Trophoblast cell (in vitro differentiated cells and primary cell): ENCODE results near the gene ARMC9.

ENCODE experiments used
- DNase-seq, 2 donors: peaks; one replicate each; pipeline ENCODE4 v3.0.0-alpha.2; 2016
- H2AFZ ChIP-seq: 2 replicates; pipeline ENCODE4 v1.6.1; 2013; ENCODE audit warnings: low read length, moderate library complexity, mild to moderate bottlenecking; ENCODE audit not compliant: insufficient read depth, poor library complexity
- H2AK5ac ChIP-seq: 2 replicates; pipeline ENCODE4 v1.6.1; 2013; ENCODE audit warnings: mild to moderate bottlenecking, low read length
- H2BK120ac ChIP-seq: 2 replicates; pipeline ENCODE4 v1.6.1; 2013; ENCODE audit warnings: low read length, mild to moderate bottlenecking, moderate library complexity; ENCODE audit not compliant: insufficient read depth, poor library complexity
- H2BK12ac ChIP-seq: 2 replicates; pipeline ENCODE4 v1.6.1; 2013; ENCODE audit warnings: mild to moderate bottlenecking, low read length, moderate library complexity
- H2BK5ac ChIP-seq: 2 replicates; pipeline ENCODE4 v1.6.1; 2013; ENCODE audit warnings: low read length, low read depth, moderate library complexity, mild to moderate bottlenecking; ENCODE audit not compliant: poor library complexity
- H3K14ac ChIP-seq: 2 replicates; pipeline ENCODE4 v1.6.1; 2013; ENCODE audit warnings: mild to moderate bottlenecking, low read length
- H3K18ac ChIP-seq: 2 replicates; pipeline ENCODE4 v1.6.1; 2013; ENCODE audit warnings: mild to moderate bottlenecking, low read length
- H3K23ac ChIP-seq: 2 replicates; pipeline ENCODE4 v1.6.1; 2013; ENCODE audit warnings: low read length
- H3K27ac ChIP-seq: 2 replicates; pipeline ENCODE4 v1.5.1; 2013; ENCODE audit warnings: low read depth, mild to moderate bottlenecking, inconsistent platforms, low read length, moderate library complexity
- H3K27me3 ChIP-seq: 2 replicates; pipeline ENCODE4 v1.6.1; 2013; ENCODE audit warnings: inconsistent platforms, mild to moderate bottlenecking, low read length, moderate library complexity; ENCODE audit not compliant: insufficient read depth
- H3K36me3 ChIP-seq, 2 experiments: 1 replicate in 1 of 2; 2 replicates in 1 of 2; pipeline ENCODE4 v1.6.1; 2013; ENCODE audit warnings: low read length in 2 of 2, mild to moderate bottlenecking in 2 of 2, moderate library complexity in 1 of 2; ENCODE audit not compliant: insufficient read depth in 2 of 2, control insufficient read depth in 1 of 2
- H3K4ac ChIP-seq: 2 replicates; pipeline ENCODE4 v1.6.1; 2013; ENCODE audit warnings: low read depth, mild to moderate bottlenecking, low read length, moderate library complexity
- H3K4me1 ChIP-seq, 2 experiments: 1 replicate in 1 of 2; 2 replicates in 1 of 2; pipeline ENCODE4 v1.6.1; 2013; ENCODE audit warnings: low read length in 2 of 2, mild to moderate bottlenecking in 2 of 2, moderate library complexity in 1 of 2; ENCODE audit not compliant: insufficient read depth in 2 of 2, control insufficient read depth in 1 of 2
- H3K4me2 ChIP-seq: 2 replicates; pipeline ENCODE4 v1.6.1; 2013; ENCODE audit warnings: inconsistent platforms, mild to moderate bottlenecking, low read length, moderate library complexity
- H3K4me3 ChIP-seq: 2 replicates; pipeline ENCODE4 v1.5.1; 2013; ENCODE audit warnings: mild to moderate bottlenecking, low read depth, low read length, inconsistent platforms
- H3K79me1 ChIP-seq: one replicate; pipeline ENCODE4 v1.6.1; 2013; ENCODE audit warnings: low read length
- H3K79me2 ChIP-seq: 2 replicates; pipeline ENCODE4 v1.6.1; 2013; ENCODE audit warnings: low read length, mild to moderate bottlenecking; ENCODE audit not compliant: control insufficient read depth, insufficient read depth, poor library complexity
- H3K9ac ChIP-seq: 2 replicates; pipeline ENCODE4 v1.6.1; 2013; ENCODE audit warnings: mild to moderate bottlenecking, low read length
- H3K9me3 ChIP-seq: 2 replicates; pipeline ENCODE4 v1.6.1; 2013; ENCODE audit warnings: low read depth, mild to moderate bottlenecking, control low read depth, inconsistent platforms, low read length; ENCODE audit not compliant: insufficient read depth
- H4K12ac ChIP-seq: 2 replicates; pipeline ENCODE4 v1.6.1; 2013; ENCODE audit warnings: low read depth, mild to moderate bottlenecking, low read length, moderate library complexity
- H4K8ac ChIP-seq: 2 replicates; pipeline ENCODE4 v1.6.1; 2013; ENCODE audit warnings: low read depth, mild to moderate bottlenecking, low read length, moderate library complexity
- H4K91ac ChIP-seq: one replicate; pipeline ENCODE4 v1.6.1; 2013; ENCODE audit warnings: low read depth, mild to moderate bottlenecking, low read length, moderate library complexity
- WGBS: extraction: QIAGEN DNeasy Blood & Tissue Kit; methylation state at CpG from one replicate; pipeline ENCODE4 v1.1.7; 2013; ENCODE audit warnings: missing lambda C conversion rate; ENCODE audit not compliant: insufficient read length, insufficient coverage; ENCODE audit errors: extremely low coverage; 5-methylcytosine and 5-hydroxymethylcytosine counted together

The ARMC9 gene

DNA sequence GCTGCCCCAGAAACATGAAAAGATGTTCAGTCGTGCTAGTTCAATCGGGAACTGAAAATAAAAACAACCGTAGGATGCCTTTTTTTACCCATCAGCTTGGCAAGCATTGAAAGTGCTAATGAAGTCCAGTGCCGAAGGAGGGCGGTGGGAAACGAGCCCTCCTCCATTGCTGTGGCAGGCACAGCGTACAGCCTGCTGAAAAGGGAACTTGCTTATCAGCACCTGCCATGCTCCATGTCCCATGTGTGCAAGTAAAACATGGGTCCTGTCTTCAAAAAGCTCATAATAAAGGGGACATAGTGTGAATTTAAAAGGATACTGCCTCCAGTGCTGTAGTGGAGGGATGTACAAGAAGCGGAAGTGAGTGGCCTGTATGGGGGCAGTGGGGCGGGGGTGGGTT lies 82.4 kb downstream of the ARMC9 start:
- Histone ChIP-seq H3K27ac (no peak overlapping the region), H2BK5ac (no peak overlapping the region), H2BK12ac (no peak overlapping the region), H3K18ac (no peak overlapping the region), H2AFZ (no peak overlapping the region), H4K8ac (no peak overlapping the region), H3K23ac (no peak overlapping the region), H3K14ac (no peak overlapping the region), H3K4ac (no peak overlapping the region), H3K9ac (no peak overlapping the region), H2BK120ac (no peak overlapping the region), H4K91ac (no peak overlapping the region), H3K79me1 (no peaks in the 10 kb centered on the region), H3K27me3 (no peaks in the 10 kb centered on the region), H3K9me3 (no peaks in the 10 kb centered on the region), H3K4me3 (no peak overlapping the region), H3K79me2 (no peaks in the 10 kb centered on the region), H3K36me3 (peaks cover 8 to 14% of the 10 kb centered on the region in 2 experiments), H2AK5ac (no peak overlapping the region), H3K4me1 (no peaks in the 10 kb centered on the region), H3K4me2 (no peak overlapping the region), H4K12ac (no peak overlapping the region)
- no peak for DNase-seq
- no CpG with 5 or more reads among the region's 9 CpGs for WGBS

DNA sequence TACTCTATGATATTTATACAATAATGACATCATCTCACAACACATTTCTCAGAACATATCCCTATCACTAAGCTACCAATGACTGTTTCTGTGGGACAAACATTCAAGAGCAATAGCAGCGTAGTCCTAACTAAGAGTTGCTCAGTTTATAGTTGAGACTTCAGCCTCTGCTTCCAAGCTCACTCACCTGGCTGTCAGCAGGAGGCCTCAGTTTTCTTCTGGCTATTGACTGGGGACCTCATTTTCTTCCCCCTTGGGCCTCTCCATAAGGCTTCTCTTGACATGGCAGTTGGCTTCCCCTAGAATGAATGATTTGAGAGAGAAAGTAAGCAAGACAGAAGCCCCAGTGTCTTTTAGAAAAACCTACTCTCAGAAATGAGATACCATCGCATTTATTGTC lies 85.9 kb downstream of the ARMC9 start:
- Histone ChIP-seq H3K4me1 (peaks cover 3% of the 10 kb centered on the region in 2 experiments), H3K27ac (no peak overlapping the region), H2AK5ac (no peak overlapping the region), H4K91ac (no peak overlapping the region), H3K4me2 (no peak overlapping the region), H3K9ac (no peak overlapping the region), H3K9me3 (no peaks in the 10 kb centered on the region), H2AFZ (no peak overlapping the region), H2BK120ac (no peak overlapping the region), H3K36me3 (peaks cover 4 to 10% of the 10 kb centered on the region in 2 experiments), H3K23ac (no peak overlapping the region), H3K18ac (no peak overlapping the region), H3K79me1 (no peaks in the 10 kb centered on the region), H2BK12ac (no peak overlapping the region), H2BK5ac (no peak overlapping the region), H3K79me2 (no peaks in the 10 kb centered on the region), H3K4ac (no peak overlapping the region), H3K14ac (no peak overlapping the region), H4K8ac (no peak overlapping the region), H4K12ac (no peak overlapping the region), H3K27me3 (no peaks in the 10 kb centered on the region), H3K4me3 (no peak overlapping the region)
- DNase-seq = no peak
- no CpG with 5 or more reads among the region's 2 CpGs for WGBS

DNA sequence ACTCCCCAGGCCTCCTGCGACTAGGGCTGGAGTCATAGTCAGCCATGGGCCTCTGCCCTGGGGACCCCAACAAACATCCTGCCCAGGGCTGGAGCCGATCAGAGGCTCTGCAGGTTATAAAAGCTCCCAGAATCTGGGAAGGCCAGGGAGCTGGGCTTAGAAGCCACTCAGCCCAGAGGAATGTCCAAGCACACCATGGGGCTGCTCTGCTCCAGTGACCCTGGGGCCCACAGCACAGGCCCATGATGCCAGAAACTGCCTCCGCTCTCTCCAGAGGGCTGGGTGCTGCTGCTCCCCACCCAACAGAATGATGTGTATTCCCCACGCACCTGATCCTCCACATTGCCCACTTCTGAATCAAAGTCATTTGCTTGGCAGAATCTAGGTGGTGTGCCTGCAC lies 88.5 kb downstream of the ARMC9 start:
- no peak overlapping the region for H4K8ac ChIP-seq
- no peak overlapping the region for H2AK5ac ChIP-seq
- WGBS = no CpG with 5 or more reads among the region's 4 CpGs
- H3K9me3 ChIP-seq = no peaks in the 10 kb centered on the region
- DNase-seq = no peak
- no peak overlapping the region for H3K4ac ChIP-seq
- no peak overlapping the region for H4K91ac ChIP-seq
- no peaks in the 10 kb centered on the region for H3K27me3 ChIP-seq
- H3K79me2 ChIP-seq = no peaks in the 10 kb centered on the region
- peaks cover 3% of the 10 kb centered on the region in 2 experiments for H3K4me1 ChIP-seq
- no peaks in the 10 kb centered on the region for H3K79me1 ChIP-seq
- no peak overlapping the region for H2BK12ac ChIP-seq
- H4K12ac ChIP-seq = no peak overlapping the region
- H2BK5ac ChIP-seq = no peak overlapping the region
- H3K23ac ChIP-seq = no peak overlapping the region
- no peak overlapping the region for H2AFZ ChIP-seq
- no peak overlapping the region for H2BK120ac ChIP-seq
- H3K4me3 ChIP-seq = no peak overlapping the region
- H3K9ac ChIP-seq = no peak overlapping the region
- no peak overlapping the region for H3K4me2 ChIP-seq
- no peak overlapping the region for H3K18ac ChIP-seq
- H3K27ac ChIP-seq = no peak overlapping the region
- peaks cover 4 to 12% of the 10 kb centered on the region in 2 experiments for H3K36me3 ChIP-seq
- no peak overlapping the region for H3K14ac ChIP-seq

DNA sequence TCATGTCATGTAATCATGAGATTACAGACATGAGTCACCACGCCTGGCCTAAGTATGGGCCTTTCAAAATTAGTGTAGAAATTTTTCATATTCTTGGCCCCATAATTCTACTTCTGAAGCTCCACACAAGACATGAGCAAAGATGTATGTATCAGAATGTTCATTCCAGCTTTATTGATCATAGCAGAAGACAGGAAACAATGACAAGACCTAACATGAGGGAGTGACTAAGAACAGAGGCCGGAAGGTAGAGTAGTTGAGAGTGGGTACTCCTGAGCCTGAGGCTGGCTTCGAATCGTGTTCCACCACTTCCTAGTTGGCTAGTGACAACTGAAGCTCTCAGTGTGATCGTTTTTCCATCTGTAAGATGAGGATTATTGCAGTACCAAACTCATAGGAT lies 89.3 kb downstream of the ARMC9 start:
- H3K27ac ChIP-seq = no peak overlapping the region
- no peaks in the 10 kb centered on the region for H3K79me1 ChIP-seq
- no peak overlapping the region for H3K4me3 ChIP-seq
- no peak overlapping the region for H2BK12ac ChIP-seq
- peaks cover 3% of the 10 kb centered on the region in 2 experiments for H3K4me1 ChIP-seq
- H2BK120ac ChIP-seq = no peak overlapping the region
- H3K23ac ChIP-seq = no peak overlapping the region
- no peak overlapping the region for H4K12ac ChIP-seq
- H3K18ac ChIP-seq = no peak overlapping the region
- no peak overlapping the region for H3K4me2 ChIP-seq
- no peak for DNase-seq
- H3K79me2 ChIP-seq = no peaks in the 10 kb centered on the region
- no CpG with 5 or more reads among the region's 5 CpGs for WGBS
- no peaks in the 10 kb centered on the region for H3K9me3 ChIP-seq
- no peak overlapping the region for H3K14ac ChIP-seq
- H4K8ac ChIP-seq = no peak overlapping the region
- H3K36me3 ChIP-seq = peaks cover 6 to 17% of the 10 kb centered on the region in 2 experiments
- no peak overlapping the region for H4K91ac ChIP-seq
- H3K4ac ChIP-seq = no peak overlapping the region
- H2AFZ ChIP-seq = no peak overlapping the region
- no peak overlapping the region for H2AK5ac ChIP-seq
- no peaks in the 10 kb centered on the region for H3K27me3 ChIP-seq
- no peak overlapping the region for H3K9ac ChIP-seq
- H2BK5ac ChIP-seq = no peak overlapping the region
